GM23248 (cell line): Measurements from ENCODE around the gene DIP2C.

Experiments
- EZH2 ChIP-seq: fragments of 200-600 bp; sonication (generic); IDR thresholded peaks from 2 replicates; pipeline ENCODE4 v1.6.1; 2018; ENCODE audit warnings: antibody characterized with exemption, mild to moderate bottlenecking; ENCODE audit not compliant: insufficient read depth, poor library complexity, severe bottlenecking
- EZH2phosphoT487 ChIP-seq: fragments of 200-600 bp; sonication (generic); IDR thresholded peaks from 2 replicates; pipeline ENCODE4 v1.6.1; 2018; ENCODE audit warnings: antibody characterized with exemption, moderate library complexity, mild to moderate bottlenecking, low read depth; ENCODE audit not compliant: insufficient read depth

DNA sequence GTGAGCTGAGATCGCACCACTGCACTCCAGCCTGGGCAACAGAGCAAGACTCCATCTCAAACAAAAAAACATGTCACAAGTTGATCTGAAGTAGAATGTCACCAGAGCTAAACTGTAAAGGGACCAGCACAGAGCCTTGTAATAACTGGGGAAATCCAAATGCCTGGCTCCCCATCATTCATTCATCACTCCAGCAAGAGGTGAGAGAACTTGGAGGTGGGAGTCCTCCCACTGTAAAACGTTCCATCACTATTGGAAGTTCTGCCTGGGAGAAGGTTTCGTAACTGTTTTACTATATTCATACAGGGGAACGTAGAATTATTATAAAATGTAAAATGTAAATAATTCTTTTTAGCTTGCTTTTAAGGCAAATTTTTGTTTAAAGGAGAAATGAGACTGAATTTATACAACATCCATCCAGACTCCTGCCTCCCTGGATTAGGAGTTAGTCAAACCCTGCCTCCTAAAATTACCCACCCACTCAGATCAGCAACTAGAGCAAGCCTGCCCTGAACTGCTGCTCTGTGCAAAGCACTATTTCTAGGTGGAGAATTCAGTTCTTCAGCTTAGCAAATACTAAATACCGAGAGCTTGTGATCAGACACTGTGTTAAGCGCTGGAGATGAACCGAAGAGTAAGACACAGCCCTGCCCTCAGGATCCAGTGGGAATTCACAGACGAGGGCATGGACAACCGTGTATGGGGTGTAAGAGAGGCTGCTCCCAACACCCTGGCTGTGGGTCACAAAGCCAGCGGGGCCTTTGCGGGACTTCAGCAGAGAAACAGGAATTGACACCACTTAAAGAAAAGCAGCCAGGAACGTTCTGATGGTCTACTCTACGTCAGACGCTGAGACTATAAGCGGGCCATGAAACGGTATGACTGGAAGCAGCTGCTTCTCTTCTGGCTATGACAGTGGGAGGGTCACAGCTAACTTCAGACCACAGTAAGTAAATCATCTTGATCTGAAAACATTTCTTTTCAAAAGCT is 345.9 kb downstream of the DIP2C start:
- no peak for TF ChIP-seq EZH2
- no peak for TF ChIP-seq EZH2phosphoT487
